ENCODE results near the gene PRKN.

- no peak for TF ChIP-seq CTCF (IDR thresholded peaks at IDR 0.05; ENCODE audit: poor library complexity)
- no peak for TF ChIP-seq EZH2 (IDR thresholded peaks at IDR 0.05; ENCODE audit: borderline replicate concordance)
- no peak for TF ChIP-seq EZH2phosphoT487 (IDR thresholded peaks at IDR 0.05; ENCODE audit: low read depth, severe bottlenecking, unreplicated experiment)
Measured at GRCh38 chr6:161308075-161308655, 1419.4 kb downstream of the PRKN start.
